ENCODE results near the gene VWA1.

The VWA1 gene

DNA sequence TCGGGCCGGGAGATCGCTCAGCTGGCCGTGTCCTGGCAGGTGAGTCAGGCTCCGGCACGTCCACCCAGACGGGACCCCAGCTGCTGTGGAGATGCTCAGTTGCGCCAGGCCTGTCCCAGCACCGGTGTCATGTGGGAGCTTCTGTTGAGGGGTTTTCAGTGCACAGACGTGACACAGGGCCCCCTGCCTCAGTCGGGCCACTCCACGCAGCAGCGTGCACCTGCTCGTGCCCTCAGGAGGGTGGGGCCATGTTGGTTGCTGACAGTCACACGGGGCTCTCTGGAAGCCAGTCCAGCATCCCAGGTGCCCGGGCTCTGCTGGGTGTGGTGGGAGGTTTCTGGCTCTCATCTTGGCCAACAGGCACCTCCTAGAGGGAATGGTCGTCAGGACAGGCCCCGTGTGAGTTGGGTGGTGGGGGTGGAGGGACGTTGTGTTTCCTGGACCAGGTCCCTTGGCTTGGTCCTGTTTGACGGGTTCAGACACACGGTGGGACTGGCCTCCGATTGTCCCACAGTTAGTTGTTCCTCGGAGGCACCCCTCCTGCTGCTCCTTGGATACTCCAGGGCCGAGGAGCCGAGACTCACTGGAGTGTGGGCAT, 55.2 kb downstream of the VWA1 start:
- no peak for DNase-seq

DNA sequence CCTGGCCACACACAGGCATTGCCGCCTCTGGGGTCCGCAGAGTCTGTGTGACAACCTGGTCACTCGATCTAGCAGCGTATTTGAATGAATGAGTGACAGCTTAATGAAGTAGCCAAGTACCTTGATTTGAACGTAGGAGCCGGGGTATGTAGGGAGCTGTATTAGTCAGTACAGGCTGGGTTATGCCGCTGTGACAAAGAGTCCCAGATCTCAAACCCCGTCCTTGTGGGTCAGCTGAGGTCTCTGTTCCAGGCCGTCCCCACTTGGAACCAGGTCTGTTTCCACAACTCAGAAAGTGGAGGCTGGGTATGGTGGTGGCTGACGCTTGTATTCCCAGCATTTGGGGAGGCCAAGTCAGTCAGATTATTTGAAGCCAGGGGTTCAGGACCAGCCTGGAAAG, 56.1 kb downstream of the VWA1 start:
- DNase-seq: no peak

Data from NCI-H510A (cell line).